HEK293 (cell line): ENCODE results near the gene KRTAP5-2.

Source experiments
- REPIN1 ChIP-seq: fragments of 450-650 bp; formaldehyde crosslinking; IDR thresholded peaks from 2 replicates; pipeline ENCODE4 v1.5.1; 2017; ENCODE audit warnings: missing biosample characterization, missing genetic modification characterization, low read depth
- TRIM28 ChIP-seq: IDR thresholded peaks from 2 replicates; pipeline ENCODE4 v1.6.1; 2011; ENCODE audit warnings: low read length, control low read depth, borderline replicate concordance
- ZNF366 ChIP-seq: fragments of 450-650 bp; formaldehyde crosslinking; conservative IDR thresholded peaks from 2 replicates; pipeline ENCODE4 v1.5.1; 2016; ENCODE audit warnings: missing biosample characterization, missing genetic modification characterization
- TF ChIP-seq, protein P1 (sequence below): fragments of 450-650 bp; formaldehyde crosslinking; IDR thresholded peaks from 2 replicates; pipeline ENCODE4 v1.5.1; 2016; ENCODE audit warnings: missing biosample characterization, missing genetic modification characterization

DNA sequence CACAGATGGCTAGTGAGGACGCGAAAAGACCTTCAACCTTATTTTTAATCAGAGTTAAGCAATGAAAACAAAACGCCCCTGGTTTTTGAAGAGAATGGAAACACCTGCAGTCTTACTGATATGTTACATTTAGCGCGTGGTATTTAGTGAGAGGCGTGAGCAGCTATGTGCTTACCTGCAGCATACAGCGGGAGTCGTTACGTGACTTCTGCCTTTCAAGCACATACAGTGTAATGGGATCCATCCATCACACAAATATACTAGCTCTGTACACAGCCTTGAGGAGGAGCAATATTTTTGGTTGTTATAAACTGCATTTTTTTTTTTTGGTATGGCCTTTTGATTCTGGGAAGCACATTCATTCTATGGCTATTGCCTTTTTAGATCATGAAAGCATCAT is 5.5 kb downstream of the KRTAP5-2 start:
- TF ChIP-seq REPIN1 (tag by site-specific recombination), result no peak
- TF ChIP-seq, protein P1, sequence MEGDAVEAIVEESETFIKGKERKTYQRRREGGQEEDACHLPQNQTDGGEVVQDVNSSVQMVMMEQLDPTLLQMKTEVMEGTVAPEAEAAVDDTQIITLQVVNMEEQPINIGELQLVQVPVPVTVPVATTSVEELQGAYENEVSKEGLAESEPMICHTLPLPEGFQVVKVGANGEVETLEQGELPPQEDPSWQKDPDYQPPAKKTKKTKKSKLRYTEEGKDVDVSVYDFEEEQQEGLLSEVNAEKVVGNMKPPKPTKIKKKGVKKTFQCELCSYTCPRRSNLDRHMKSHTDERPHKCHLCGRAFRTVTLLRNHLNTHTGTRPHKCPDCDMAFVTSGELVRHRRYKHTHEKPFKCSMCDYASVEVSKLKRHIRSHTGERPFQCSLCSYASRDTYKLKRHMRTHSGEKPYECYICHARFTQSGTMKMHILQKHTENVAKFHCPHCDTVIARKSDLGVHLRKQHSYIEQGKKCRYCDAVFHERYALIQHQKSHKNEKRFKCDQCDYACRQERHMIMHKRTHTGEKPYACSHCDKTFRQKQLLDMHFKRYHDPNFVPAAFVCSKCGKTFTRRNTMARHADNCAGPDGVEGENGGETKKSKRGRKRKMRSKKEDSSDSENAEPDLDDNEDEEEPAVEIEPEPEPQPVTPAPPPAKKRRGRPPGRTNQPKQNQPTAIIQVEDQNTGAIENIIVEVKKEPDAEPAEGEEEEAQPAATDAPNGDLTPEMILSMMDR (tag by site-specific recombination), result no peak
- no peak for TF ChIP-seq TRIM28
- no peak for TF ChIP-seq ZNF366 (tag by site-specific recombination)
